HG02885 (cell line): ENCODE measurements around the gene FGGY.
"Not testable (repeated sequence)": the region's sequence is repeated elsewhere in the genome, so short reads cannot be mapped to it uniquely, and the experiment has no call there.

Experiments used
- ATAC-seq: cut with Tn5 transposase; IDR thresholded peaks from one replicate; pipeline ENCODE4 v1.9.1; 2021; ENCODE audit warnings: mild to moderate bottlenecking; ENCODE audit not compliant: unreplicated experiment, poor library complexity

The FGGY gene

GRCh38 chr1:59473831-59474230 lies 176.9 kb downstream of the FGGY start:
- ATAC-seq: no peak

GRCh38 chr1:59474496-59474895 lies 177.6 kb downstream of the FGGY start:
- ATAC-seq: no peak

- ATAC-seq: no peak
These were observed 178.8 kb downstream of the FGGY start for GRCh38 chr1:59475737-59476136.

DNA sequence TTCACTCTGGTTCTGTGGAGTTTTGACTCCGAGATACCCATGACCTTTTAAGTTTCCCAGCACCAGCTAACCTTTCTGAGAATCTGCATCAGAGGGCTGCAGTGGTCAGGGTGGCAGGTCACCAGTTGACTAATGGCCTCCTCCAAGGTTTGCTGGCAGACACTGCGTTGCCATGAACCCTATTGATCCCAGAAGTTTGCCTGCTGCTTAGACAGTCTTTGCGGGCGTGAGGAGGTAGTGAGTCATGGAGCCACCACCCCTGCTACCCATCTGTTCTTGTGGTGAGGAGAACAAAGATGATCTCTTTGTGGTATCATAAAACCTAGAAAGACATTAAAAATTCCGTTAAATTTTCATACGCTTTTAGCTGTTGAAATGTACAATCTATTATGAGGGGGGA lies 180.4 kb downstream of the FGGY start:
- no peak for ATAC-seq

GRCh38 chr1:59477867-59478266 lies 181.0 kb downstream of the FGGY start:
- ATAC-seq: no peak

- ATAC-seq: no peak
These were observed 181.9 kb downstream of the FGGY start for GRCh38 chr1:59478822-59479221.

DNA sequence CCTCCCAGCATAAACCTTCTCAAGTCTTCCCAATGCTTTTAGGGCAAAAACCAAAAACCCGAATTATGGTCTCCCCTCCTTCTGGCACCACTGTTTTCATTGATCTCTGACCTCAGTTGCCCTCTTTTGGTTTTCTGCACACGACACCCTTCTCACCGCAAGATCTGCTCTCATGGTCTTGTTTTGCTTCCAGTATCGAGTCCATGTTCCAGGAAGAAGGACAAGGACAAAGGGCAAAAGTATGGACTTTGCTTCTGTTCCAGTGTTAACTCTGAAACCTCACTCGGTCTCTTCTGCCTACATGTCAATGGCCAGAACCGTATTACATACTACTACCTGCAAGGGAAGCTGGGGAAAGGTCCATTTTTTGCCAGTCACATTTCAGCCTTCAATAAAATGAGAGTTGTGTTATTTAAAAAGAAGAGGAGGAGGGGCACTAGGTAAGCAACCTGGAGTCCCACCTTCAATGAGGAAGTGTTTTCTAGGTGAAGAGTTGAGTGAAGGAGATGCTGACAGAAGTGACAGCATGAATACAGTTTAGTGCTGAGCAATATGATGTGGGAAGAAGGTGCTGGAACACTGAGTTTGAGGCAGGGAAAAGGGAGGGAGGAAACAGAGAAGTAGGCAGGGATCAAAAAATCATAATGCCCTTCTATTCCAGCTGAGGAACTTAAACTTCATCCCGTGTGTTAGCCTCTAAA lies 183.4 kb downstream of the FGGY start:
- ATAC-seq: no peak

DNA sequence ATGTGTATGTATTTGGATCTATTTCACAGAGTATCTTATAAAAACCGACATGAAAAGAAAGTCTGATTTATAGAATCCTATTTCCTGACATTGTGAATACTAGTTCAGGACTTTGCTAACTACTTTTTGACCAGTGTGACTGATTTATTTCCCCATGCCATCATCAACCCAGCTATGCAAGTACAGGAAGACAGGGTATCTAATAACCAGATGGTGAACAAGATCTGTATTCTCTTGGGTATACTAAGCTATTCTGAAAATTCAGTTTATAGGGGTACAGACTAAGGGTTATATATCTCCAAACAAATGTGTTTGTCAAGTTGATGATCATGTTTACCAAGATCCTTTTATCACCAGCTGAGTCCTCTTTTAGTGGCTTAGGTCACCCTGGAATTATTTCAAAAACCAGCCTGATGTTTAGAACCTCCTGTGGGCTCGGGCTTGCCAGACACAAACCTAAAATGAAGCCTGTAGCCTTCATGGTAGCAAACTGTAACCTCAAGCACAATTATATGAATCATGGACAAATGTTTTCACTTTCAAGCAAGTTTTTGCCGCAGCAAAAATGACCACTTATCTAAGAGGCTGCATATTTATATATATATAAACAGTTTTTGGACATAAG lies 185.1 kb downstream of the FGGY start:
- no peak for ATAC-seq

GRCh38 chr1:59482986-59483385 lies 186.1 kb downstream of the FGGY start:
- ATAC-seq: no peak

GRCh38 chr1:59484096-59484495 lies 187.2 kb downstream of the FGGY start:
- ATAC-seq: no peak

- ATAC-seq: no peak
These were observed 188.3 kb downstream of the FGGY start for GRCh38 chr1:59485171-59485570.

- no peak for ATAC-seq
These were observed 189.1 kb downstream of the FGGY start for GRCh38 chr1:59485949-59486348.

- ATAC-seq: no peak
These were observed 189.7 kb downstream of the FGGY start for GRCh38 chr1:59486615-59487014.

GRCh38 chr1:59487335-59488031 lies 190.6 kb downstream of the FGGY start:
- ATAC-seq: no peak

- ATAC-seq: no peak
These were observed 195.6 kb downstream of the FGGY start for GRCh38 chr1:59492500-59492899.

GRCh38 chr1:59494145-59494833 lies 197.4 kb downstream of the FGGY start:
- ATAC-seq: no peak

DNA sequence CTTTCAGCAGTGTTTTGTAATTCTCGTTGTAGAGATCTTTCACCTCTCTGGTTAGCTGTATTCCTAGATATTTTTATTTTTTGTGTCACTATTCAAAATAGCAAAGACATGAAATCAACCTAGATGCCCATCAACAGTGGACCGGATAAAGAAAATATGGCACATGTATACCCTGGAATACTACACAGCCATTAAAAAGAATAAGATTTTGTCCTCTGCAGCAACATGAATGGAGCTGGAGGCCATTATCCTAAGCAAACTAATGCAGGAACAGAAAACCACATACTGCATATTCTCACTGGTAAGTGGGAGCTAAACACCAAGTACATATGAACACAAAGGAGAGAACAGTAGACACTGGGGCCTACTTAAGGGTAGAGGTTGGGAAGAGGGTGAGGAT lies 199.3 kb downstream of the FGGY start:
- ATAC-seq: not testable (repeated sequence)

DNA sequence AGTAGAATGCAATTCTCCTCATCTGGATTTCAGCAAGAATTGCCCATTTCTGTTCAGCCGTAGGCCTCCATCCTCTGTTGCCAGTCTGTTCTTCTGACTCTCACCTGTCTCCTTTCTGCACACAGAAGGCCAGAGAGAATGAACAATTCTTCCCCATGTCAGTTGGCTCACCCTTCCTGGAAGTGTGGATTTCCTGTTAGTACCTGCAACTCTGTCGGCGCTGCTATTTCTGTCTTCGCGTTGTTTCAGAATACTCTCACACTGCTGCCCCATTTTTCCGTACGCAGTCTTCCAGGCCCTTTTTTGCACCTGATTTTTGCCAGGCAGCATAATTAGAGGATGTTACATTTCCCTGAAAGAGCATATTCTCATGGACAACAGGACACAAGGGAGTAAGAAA lies 200.7 kb downstream of the FGGY start:
- no peak for ATAC-seq

DNA sequence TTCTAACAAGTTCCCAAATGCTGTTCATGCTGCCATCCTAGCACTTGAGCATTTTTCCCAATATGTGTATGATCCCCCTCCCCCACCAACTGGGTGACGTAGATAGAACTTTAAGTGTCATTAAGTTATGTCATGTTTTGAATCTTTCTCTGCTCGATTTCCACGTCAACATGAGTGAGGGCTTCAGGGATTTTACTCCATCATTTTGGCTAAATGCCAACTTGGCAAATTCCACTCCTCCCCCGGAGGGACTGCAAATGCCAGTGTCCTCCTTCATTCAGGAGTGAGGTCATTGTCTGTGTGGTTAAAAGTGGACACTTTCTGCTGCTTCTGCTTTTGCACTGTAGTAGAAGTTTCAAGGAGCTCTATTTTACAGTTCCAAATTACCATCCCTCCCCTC lies 201.7 kb downstream of the FGGY start:
- no peak for ATAC-seq

- no peak for ATAC-seq
These were observed 202.5 kb downstream of the FGGY start for GRCh38 chr1:59499273-59499942.
